Esophagus muscularis mucosa (tissue), 3 donors: Measurements from ENCODE around the gene KANSL2.

Experiments used
- CTCF ChIP-seq, 3 experiments: fragments of 200-600 bp in 2 of 3; fragments of 450-650 bp in 1 of 3; sonication (generic) in 2 of 3; IDR thresholded peaks; one replicate each; pipeline ENCODE4 v1.5.1; 2017 to 2019; ENCODE audit warnings: antibody characterized with exemption in 3 of 3, mild to moderate bottlenecking in 2 of 3, moderate library complexity in 1 of 3
- POLR2A ChIP-seq: fragments of 450-650 bp; IDR thresholded peaks from one replicate; pipeline ENCODE4 v1.6.1; 2017; ENCODE audit warnings: antibody characterized with exemption, moderate library complexity, mild to moderate bottlenecking, low read depth

- TF ChIP-seq CTCF (IDR thresholded peaks at IDR 0.05) = peak; percentile 85 to 97 (median 95)
- TF ChIP-seq POLR2A = no peak
Observed at GRCh38 chr12:48618541-48618940, 63.5 kb downstream of the KANSL2 start.
